CD14-positive monocyte (primary cell): Measurements from ENCODE around the gene MTUS2. TPM values are rescaled to one million over a fixed set of nuclear protein-coding genes. Genes with fewer than 3 reads are reported as not detected.

ENCODE experiments used
- DNase-seq, 3 donors: peaks; one replicate each; pipeline ENCODE4 v3.0.0-alpha.2; 2011 to 2022
- H2AFZ ChIP-seq: 2 replicates; pipeline ENCODE4 v1.6.0; 2012; ENCODE audit warnings: mild to moderate bottlenecking, low read depth, low read length, inconsistent platforms; ENCODE audit not compliant: insufficient read depth, poor library complexity, severe bottlenecking
- H3K27ac ChIP-seq, 2 donors: 1 replicate in 1 of 2; 2 replicates in 1 of 2; pipeline ENCODE4 v1.5.1; 2012 to 2013; ENCODE audit warnings: low read length in 2 of 2, control low read depth in 1 of 2, inconsistent platforms in 1 of 2, low read depth in 1 of 2, mild to moderate bottlenecking in 1 of 2
- H3K27me3 ChIP-seq, 2 donors: one replicate each; pipeline versions ENCODE4 v1.6.0 to v1.6.1; 2011 to 2013; ENCODE audit warnings: low read length in 2 of 2; ENCODE audit not compliant: control insufficient read depth in 2 of 2, insufficient read depth in 2 of 2
- H3K36me3 ChIP-seq, 2 donors: replicated peaks in 1 of 2; 1 replicate in 1 of 2; 2 replicates in 1 of 2; pipeline versions ENCODE4 v1.5.1 to v1.6.1; 2012 to 2013; ENCODE audit warnings: low read length in 2 of 2, control low read depth in 1 of 2, inconsistent platforms in 1 of 2, mild to moderate bottlenecking in 1 of 2; ENCODE audit not compliant: insufficient read depth in 2 of 2, control insufficient read depth in 1 of 2
- H3K4me1 ChIP-seq, 2 donors: 1 replicate in 1 of 2; 2 replicates in 1 of 2; pipeline versions ENCODE4 v1.5.1 to v1.6.1; 2012 to 2013; ENCODE audit warnings: low read length in 2 of 2, control low read depth in 1 of 2, inconsistent platforms in 1 of 2, mild to moderate bottlenecking in 1 of 2, moderate library complexity in 1 of 2; ENCODE audit not compliant: insufficient read depth in 2 of 2, control insufficient read depth in 1 of 2
- H3K4me2 ChIP-seq: replicated peaks from 2 replicates; pipeline ENCODE3; 2012; ENCODE audit warnings: low read length, moderate library complexity, mild to moderate bottlenecking; ENCODE audit not compliant: poor library complexity, severe bottlenecking; ENCODE audit errors: extremely low read depth
- H3K4me3 ChIP-seq, 3 experiments: fragments of 200-600 bp in 1 of 3; sonication (generic) in 1 of 3; replicated peaks in 1 of 3; 1 replicate in 2 of 3; 2 replicates in 1 of 3; pipeline ENCODE4 v1.5.1; 2011 to 2013; ENCODE audit warnings: low read length in 3 of 3, mild to moderate bottlenecking in 3 of 3, control low read depth in 2 of 3, low read depth in 2 of 3, inconsistent platforms in 1 of 3, moderate library complexity in 1 of 3
- H3K79me2 ChIP-seq: 2 replicates; pipeline ENCODE4 v1.6.0; 2012; ENCODE audit warnings: mild to moderate bottlenecking, control low read depth, inconsistent platforms, low read length, moderate library complexity; ENCODE audit not compliant: insufficient read depth
- H3K9ac ChIP-seq: 2 replicates; pipeline ENCODE4 v1.6.0; 2017; ENCODE audit warnings: low read length, mild to moderate bottlenecking; ENCODE audit not compliant: insufficient read depth, poor library complexity, severe bottlenecking
- H3K9me3 ChIP-seq, 2 donors: replicated peaks in 1 of 2; 1 replicate in 1 of 2; 2 replicates in 1 of 2; pipeline versions ENCODE4 v1.5.1 to v1.6.1; 2012 to 2013; ENCODE audit warnings: low read length in 2 of 2, control low read depth in 1 of 2; ENCODE audit not compliant: control insufficient read depth in 1 of 2, insufficient read depth in 1 of 2
- H4K20me1 ChIP-seq: 2 replicates; pipeline ENCODE4 v1.6.0; 2012; ENCODE audit warnings: mild to moderate bottlenecking, low read length, control low read depth, moderate library complexity; ENCODE audit not compliant: insufficient read depth
- H3K27ac Mint-ChIP-seq, 7 donors: one replicate each; pipeline ENCODE4 v1.8.0; 2020; ENCODE audit warnings: mild to moderate bottlenecking in 7 of 7, mixed read lengths in 7 of 7, moderate library complexity in 6 of 7, inconsistent platforms in 2 of 7
- H3K27me3 Mint-ChIP-seq, 3 donors: one replicate each; pipeline ENCODE4 v1.8.0; 2021 to 2022; ENCODE audit warnings: low read depth in 3 of 3, mild to moderate bottlenecking in 3 of 3, mixed read lengths in 3 of 3, moderate library complexity in 3 of 3, inconsistent platforms in 1 of 3
- H3K36me3 Mint-ChIP-seq, 2 donors: one replicate each; pipeline ENCODE4 v1.8.0; 2020; ENCODE audit warnings: mixed read lengths in 2 of 2, inconsistent platforms in 1 of 2, mild to moderate bottlenecking in 1 of 2
- H3K4me1 Mint-ChIP-seq: one replicate; pipeline ENCODE4 v1.8.0; 2020; ENCODE audit warnings: mild to moderate bottlenecking, mixed read lengths
- H3K4me3 Mint-ChIP-seq, 2 donors: one replicate each; pipeline ENCODE4 v1.8.0; 2020; ENCODE audit warnings: mild to moderate bottlenecking in 2 of 2, mixed read lengths in 2 of 2, moderate library complexity in 1 of 2
- H3K9me3 Mint-ChIP-seq, 7 donors: one replicate each; pipeline ENCODE4 v1.8.0; 2020 to 2022; ENCODE audit warnings: mixed read lengths in 7 of 7, mild to moderate bottlenecking in 6 of 7, moderate library complexity in 6 of 7, inconsistent platforms in 2 of 7
- WGBS: methylation state at CpG from one replicate; pipeline ENCODE4 v1.1.5; 2013; ENCODE audit warnings: missing lambda C conversion rate; ENCODE audit not compliant: insufficient coverage; 5-methylcytosine and 5-hydroxymethylcytosine counted together
- intact Hi-C, 2 donors: fragments of 100-400 bp; cut with micrococcal nuclease; formaldehyde crosslinking; loops; one replicate each; pipeline versions ENCODE4 v1.15.0 to v1.15.1; 2023
- polyA plus RNA-seq, 3 donors: library from polyadenylated mRNA; depleted of rRNA in 1 of 3; unstranded in 2 of 3; stranded (reverse) in 1 of 3; fragments of 300-500 nt in 2 of 3; fragments of >200 nt in 1 of 3; fragmentation: Illumina TruSeq in 2 of 3; gene quantifications; 1 replicate in 2 of 3; 2 replicates in 1 of 3; pipeline ENCODE4 v1.2.3, GENCODE V29; 2012 to 2021
- TF ChIP-seq, protein P1 (sequence below): fragments of 200-600 bp; IDR thresholded peaks from one replicate; pipeline ENCODE4 v1.8.0; 2022; ENCODE audit warnings: antibody characterized with exemption, mild to moderate bottlenecking

Gene MTUS2
- polyA plus RNA-seq, 3 donors: 0.04 TPM; not detected in 2

DNA sequence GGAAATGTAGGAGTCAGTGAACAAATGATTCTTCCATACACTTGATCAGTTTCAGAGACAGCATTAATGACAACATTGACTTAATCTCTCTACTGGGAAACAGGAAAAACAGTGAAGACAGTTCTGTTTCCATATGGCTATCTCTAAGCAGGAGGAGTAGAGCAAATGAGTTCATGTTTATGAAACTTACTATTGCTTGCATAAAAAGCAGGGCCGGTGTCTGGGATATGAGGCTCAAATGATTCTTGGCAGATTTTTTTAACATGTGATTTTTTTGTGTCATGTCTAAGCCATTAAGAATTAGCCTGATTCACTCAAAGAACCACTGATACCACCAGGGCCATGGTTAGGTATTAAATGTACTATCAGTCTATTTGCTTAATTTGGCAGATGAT lies 633.5 kb downstream of the MTUS2 start:
- H3K9me3 Mint-ChIP-seq: peaks cover 0 to 3% (median 0%) of the 10 kb centered on the region in 7 donors
- DNase-seq: no peak
- H3K9me3 ChIP-seq: no peaks in the 10 kb centered on the region
- H3K4me1 Mint-ChIP-seq: no peaks in the 10 kb centered on the region
- no peaks in the 10 kb centered on the region for H3K4me1 ChIP-seq
- H3K27ac ChIP-seq: no peak overlapping the region
- H3K4me2 ChIP-seq: no peak overlapping the region
- no peak overlapping the region for H2AFZ ChIP-seq
- no peaks in the 10 kb centered on the region for H3K36me3 Mint-ChIP-seq
- no peaks in the 10 kb centered on the region for H3K27me3 ChIP-seq
- H3K79me2 ChIP-seq: no peaks in the 10 kb centered on the region
- TF ChIP-seq, protein P1, sequence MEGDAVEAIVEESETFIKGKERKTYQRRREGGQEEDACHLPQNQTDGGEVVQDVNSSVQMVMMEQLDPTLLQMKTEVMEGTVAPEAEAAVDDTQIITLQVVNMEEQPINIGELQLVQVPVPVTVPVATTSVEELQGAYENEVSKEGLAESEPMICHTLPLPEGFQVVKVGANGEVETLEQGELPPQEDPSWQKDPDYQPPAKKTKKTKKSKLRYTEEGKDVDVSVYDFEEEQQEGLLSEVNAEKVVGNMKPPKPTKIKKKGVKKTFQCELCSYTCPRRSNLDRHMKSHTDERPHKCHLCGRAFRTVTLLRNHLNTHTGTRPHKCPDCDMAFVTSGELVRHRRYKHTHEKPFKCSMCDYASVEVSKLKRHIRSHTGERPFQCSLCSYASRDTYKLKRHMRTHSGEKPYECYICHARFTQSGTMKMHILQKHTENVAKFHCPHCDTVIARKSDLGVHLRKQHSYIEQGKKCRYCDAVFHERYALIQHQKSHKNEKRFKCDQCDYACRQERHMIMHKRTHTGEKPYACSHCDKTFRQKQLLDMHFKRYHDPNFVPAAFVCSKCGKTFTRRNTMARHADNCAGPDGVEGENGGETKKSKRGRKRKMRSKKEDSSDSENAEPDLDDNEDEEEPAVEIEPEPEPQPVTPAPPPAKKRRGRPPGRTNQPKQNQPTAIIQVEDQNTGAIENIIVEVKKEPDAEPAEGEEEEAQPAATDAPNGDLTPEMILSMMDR: no peak
- H3K27me3 Mint-ChIP-seq: peaks cover 0 to 5% (median 0%) of the 10 kb centered on the region in 3 donors
- H3K9ac ChIP-seq: no peak overlapping the region
- H3K4me3 ChIP-seq: no peak overlapping the region
- WGBS: no CpG with 5 or more reads among the region's 1 CpG
- no peaks in the 10 kb centered on the region for H3K36me3 ChIP-seq
- H4K20me1 ChIP-seq: no peaks in the 10 kb centered on the region
- intact Hi-C loops: no loop called here
- H3K4me3 Mint-ChIP-seq: no peak overlapping the region
- H3K27ac Mint-ChIP-seq: no peak overlapping the region

DNA sequence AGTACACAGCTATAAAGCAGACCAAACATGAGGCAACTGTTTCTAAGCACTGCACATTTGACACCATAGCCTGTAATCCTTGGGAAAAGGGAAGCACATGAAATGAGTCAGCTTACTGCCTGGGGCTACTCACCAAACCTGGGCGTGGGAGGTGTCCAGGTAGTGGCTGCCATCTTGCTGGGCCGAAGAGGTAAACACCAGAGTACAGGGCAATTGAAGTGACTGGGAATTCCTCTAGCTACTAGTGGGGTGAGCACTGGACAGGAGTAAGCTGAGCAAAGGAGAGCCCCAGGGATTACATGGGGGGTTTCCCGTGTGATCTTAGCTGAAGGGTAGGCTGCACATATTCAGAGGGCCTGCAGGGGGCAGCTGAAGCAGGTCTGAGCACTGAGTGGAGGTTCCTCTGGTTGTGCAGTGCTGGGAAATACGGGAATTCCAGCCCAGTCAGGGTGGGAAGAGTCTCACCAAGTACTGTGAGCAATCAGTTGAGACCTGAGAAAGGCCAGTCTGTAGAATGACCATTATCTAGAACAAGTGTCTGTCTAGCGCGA lies 634.9 kb downstream of the MTUS2 start:
- H3K4me1 ChIP-seq: no peaks in the 10 kb centered on the region
- H3K27ac ChIP-seq: no peak overlapping the region
- H4K20me1 ChIP-seq: no peaks in the 10 kb centered on the region
- no peak overlapping the region for H2AFZ ChIP-seq
- Mint-ChIP-seq H3K9me3 (peaks cover 0 to 5% (median 1%) of the 10 kb centered on the region in 7 donors), H3K36me3 (no peaks in the 10 kb centered on the region), H3K4me1 (no peaks in the 10 kb centered on the region), H3K27me3 (peaks cover 0 to 3% (median 0%) of the 10 kb centered on the region in 3 donors), H3K27ac (no peak overlapping the region), H3K4me3 (no peak overlapping the region)
- 95% methylated on average over 5 of the region's 6 CpGs for WGBS
- H3K36me3 ChIP-seq: no peaks in the 10 kb centered on the region
- no peaks in the 10 kb centered on the region for H3K9me3 ChIP-seq
- H3K4me3 ChIP-seq: no peak overlapping the region
- intact Hi-C loops: no loop called here
- H3K4me2 ChIP-seq: no peak overlapping the region
- TF ChIP-seq, protein P1: peak; percentile 33
- H3K9ac ChIP-seq: no peak overlapping the region
- DNase-seq: peak in 1 of 3 donors; percentile 40
- no peaks in the 10 kb centered on the region for H3K79me2 ChIP-seq
- no peaks in the 10 kb centered on the region for H3K27me3 ChIP-seq
